SK-MEL-5 (cell line): ENCODE results near the gene NCS1. TPM values are rescaled to one million over a fixed set of nuclear protein-coding genes. Genes with fewer than 3 reads are reported as not detected.

ENCODE experiments used
- DNase-seq: peaks from one replicate; pipeline ENCODE4 v3.0.0-alpha.2; 2016; ENCODE audit warnings: low read depth, low spot score
- in situ Hi-C: cut with HindIII; loops from 2 replicates; pipeline ENCODE4 v1.10.0; 2016; ENCODE audit warnings: low sequenced_read_pairs, high pct_unique_total_duplicates, low pct_unique_long_range_greater_than_20kb
- total RNA-seq: library from RNA; depleted of rRNA; stranded (reverse); fragments of >200 nt; shearing (Covaris generic); gene quantifications from 2 replicates; pipeline ENCODE4 v1.2.3, GENCODE V29; 2014

NCS1 gene
- total RNA-seq, 1 experiment from 2014 or later: 90.7 TPM

GRCh38 chr9:130185490-130186031, 13.4 kb downstream of the NCS1 start:
- no peak for DNase-seq
- in situ Hi-C loops: no loop called here

GRCh38 chr9:130186051-130186450, 13.8 kb downstream of the NCS1 start:
- in situ Hi-C loops: no loop called here
- no peak for DNase-seq

DNA sequence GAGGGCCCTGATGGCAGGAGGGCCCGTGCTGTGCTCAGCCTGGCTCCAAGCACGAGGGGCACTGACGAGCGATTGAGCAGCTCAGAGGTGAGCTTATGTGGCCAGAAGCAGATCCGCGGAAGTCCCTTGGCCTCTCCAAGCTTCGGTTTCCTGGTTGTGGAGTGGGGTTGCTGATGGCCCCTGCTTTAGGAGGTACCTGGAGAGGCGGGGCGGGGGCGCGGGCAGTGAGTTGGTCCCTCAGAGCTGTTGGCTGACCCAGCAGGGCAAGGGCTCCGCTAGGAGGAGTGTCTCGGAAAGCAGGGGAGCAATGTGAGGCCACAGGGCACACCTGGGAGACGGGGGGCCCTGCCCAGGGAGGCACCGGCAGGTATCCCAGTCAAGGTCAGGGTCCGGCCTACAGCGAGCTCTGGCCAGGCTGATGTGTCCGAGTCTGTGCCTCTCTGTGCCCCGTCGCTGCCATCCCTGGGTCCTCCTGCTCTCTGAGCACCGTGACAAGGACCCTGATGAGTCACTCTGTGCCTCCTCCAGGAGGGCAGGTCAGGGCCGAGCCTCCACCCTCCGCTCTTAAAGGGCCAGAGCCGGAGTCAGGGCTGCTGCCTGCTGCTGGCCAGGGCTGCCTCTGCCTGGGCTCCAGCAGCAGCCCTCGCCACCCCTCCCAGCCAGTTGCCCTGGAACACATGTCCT, 14.8 kb downstream of the NCS1 start:
- in situ Hi-C loops: no loop called here
- peak; percentile 45 for DNase-seq

DNA sequence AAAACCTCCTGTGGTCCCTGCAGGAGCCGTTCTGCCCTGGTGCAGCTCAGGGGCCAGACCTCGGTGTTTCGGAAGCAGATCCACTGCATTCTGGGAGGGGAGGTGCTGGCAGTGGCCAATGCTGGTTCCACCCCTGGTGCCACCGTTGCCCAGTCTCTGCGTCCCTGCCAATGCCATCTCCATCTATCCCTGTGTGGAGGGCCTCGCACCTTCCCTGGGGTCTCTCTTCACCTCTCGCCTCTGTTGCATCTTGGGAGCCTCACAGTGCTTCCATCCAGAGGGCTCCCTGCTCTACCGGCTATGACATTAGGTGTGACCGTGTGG, 15.3 kb downstream of the NCS1 start:
- in situ Hi-C loops: no loop called here

GRCh38 chr9:130188860-130189481, 16.8 kb downstream of the NCS1 start:
- in situ Hi-C loops: no loop called here
- no peak for DNase-seq

More for the DNA sequence above, 15.3 kb downstream of the NCS1 start:
- DNase-seq: no peak

GRCh38 chr9:130189840-130190239, 17.6 kb downstream of the NCS1 start:
- in situ Hi-C loops: no loop called here
- DNase-seq: no peak

- in situ Hi-C loops: no loop called here
- no peak for DNase-seq
These were observed 19.0 kb downstream of the NCS1 start for GRCh38 chr9:130191068-130191748.

GRCh38 chr9:130191749-130192120, 19.5 kb downstream of the NCS1 start:
- no peak for DNase-seq
- in situ Hi-C loops: no loop called here

- no peak for DNase-seq
- in situ Hi-C loops: no loop called here
These were observed 20.3 kb downstream of the NCS1 start for GRCh38 chr9:130192382-130192999.

DNA sequence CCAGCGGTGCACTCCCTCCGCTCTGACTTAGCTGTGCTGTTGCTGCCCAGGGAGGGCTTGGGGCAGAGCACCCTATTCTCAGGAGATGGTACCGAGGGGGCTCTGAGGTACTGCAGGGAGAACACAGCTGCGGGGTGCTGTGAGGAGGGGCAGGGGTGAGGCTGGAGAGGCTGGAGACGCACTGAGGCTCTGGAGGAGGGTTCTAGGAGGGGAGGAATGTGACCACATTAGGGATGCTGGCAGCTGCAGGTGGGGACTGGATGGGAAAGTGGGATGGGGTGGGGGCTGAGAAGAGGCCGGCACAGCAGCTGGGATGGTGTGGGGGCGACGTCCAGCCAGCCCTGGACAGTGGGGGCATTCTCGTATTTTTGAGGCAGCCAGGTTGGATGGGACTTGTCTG, 20.9 kb downstream of the NCS1 start:
- DNase-seq: no peak
- in situ Hi-C loops: no loop called here

DNA sequence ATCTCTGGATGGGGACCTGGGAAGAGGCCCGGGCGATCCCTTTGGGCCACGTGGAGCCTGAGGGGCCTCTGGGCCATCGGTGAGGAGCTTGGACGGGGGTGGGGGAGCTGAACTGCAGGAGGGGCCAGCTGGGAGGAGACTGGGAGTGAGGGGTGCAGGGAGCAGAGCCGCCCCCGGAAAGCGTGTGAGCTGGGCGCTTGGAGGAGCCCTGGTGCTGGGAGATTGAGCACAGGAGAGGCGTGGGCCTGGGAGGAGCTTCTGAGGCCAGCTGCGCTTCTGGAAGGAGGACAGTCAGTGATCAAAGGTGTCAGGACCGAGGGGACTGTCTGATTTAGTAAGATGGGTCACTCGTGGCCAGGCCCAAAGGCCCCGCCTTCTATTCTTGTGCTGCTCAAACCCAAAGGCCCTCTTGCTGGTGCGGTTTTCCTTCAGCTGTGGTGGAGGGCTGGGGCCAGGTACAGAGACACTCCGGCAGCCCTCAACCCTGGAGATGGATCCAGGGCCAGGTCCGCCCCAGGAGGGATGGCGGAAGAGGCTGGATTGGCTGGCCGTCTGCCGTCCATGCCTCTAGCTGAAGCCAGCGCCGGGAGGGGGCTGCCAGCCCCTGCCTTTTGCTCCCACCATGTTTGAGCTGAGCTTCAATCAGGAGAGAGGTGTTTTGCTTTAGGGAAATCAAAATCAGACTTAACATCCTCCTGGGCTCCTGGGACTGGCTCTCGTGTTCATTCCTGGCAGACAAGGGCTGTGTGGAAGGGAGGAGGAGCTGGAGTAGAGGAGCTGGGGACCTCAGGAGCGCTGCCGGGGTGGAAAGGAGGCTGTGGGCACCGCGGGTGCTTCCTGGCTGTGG, 21.6 kb downstream of the NCS1 start:
- no peak for DNase-seq
- in situ Hi-C loops: no loop called here

GRCh38 chr9:130194378-130194932, 22.3 kb downstream of the NCS1 start:
- in situ Hi-C loops: no loop called here
- no peak for DNase-seq

DNA sequence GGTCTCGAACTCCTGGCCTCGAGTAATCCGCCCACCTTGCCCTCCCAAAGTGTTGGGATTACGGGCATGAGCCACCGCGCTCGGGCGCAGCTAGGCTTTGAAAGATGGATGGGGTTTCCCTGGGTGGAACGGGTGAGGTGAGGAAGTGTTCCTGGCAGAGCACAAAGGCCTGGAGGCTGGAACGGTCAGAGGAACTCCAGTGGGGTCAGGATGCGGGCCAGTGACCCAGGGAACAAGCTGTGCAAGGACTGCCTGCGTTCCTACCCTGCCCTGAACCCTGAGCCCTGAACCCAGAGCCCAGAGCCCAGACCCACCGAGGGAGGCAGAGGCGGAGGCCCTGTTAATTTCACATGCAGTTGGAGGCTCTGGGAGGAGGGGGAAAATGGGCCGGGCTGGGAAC, 23.4 kb downstream of the NCS1 start:
- DNase-seq: no peak
- in situ Hi-C loops: no loop called here

DNA sequence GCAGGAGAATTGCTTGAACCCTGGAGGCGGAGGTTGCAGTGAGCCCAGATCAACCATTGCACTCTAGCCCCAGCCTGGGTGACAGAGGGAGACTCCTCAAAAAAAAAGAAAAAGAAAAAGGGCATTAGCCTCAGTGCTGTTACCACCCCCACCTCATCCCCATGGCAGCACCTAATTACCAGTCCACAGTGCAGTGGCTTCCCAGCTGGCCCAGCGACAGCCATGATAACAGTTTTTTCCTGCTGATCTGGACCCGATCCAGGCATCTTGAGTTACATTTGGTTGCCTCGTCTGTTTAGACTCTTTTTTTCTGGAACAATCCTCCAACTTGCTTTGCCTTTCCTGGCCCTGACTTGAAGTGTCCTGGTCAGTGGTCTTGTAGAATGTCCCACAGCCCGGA, 24.4 kb downstream of the NCS1 start:
- in situ Hi-C loops: no loop called here
- no peak for DNase-seq

DNA sequence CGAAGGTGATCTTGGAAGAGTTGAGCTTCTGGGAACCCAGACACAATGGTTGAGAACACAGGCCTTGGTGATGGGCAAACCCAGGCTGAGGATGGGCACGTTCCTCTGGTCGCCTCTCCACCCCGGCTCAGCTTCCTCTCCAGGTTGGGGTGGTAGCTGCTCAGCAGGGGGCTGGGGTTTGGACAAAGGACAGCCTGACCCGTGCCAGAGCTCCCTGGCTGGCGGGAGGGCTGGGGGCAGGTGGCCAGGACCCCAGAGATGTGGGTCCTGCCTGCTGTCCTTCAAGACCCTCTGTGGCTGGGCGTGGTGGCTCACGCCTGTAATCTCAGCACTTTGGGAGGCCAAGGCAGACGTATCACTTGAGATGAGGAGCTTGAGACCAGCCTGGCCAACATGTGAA, 25.2 kb downstream of the NCS1 start:
- DNase-seq: no peak
- in situ Hi-C loops: no loop called here

- DNase-seq: no peak
- in situ Hi-C loops: no loop called here
These were observed 25.7 kb downstream of the NCS1 start for GRCh38 chr9:130197888-130198287.

- in situ Hi-C loops: no loop called here
- no peak for DNase-seq
These were observed 26.4 kb downstream of the NCS1 start for GRCh38 chr9:130198501-130199179.
